ENCODE data around the gene NT5C.
"Not testable (repeated sequence)": the region's sequence is repeated elsewhere in the genome, so short reads cannot be mapped to it uniquely, and the experiment has no call there.

The NT5C gene

DNA sequence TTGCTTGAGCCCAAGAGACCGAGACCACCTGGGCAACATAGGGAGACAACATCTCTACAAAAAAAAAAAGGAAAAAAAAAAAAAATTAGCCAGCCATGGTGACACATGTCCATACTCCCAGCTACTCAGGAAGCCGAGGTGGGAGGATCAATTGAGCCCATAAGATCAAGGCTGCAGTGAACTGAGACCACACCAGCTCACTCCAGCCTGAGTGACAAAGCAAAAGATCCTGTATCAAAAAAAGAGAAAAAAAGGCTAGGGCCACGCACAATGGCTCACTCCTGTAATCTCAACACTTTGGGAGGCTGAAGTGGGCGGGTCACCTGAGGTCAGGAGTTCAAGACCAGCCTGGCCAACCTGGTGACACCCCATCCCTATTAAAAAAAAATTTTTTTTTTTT lies 37.5 kb upstream of the NT5C start:
- no peak for DNase-seq (ENCODE audit: low read depth)
- TF ChIP-seq, protein P1, sequence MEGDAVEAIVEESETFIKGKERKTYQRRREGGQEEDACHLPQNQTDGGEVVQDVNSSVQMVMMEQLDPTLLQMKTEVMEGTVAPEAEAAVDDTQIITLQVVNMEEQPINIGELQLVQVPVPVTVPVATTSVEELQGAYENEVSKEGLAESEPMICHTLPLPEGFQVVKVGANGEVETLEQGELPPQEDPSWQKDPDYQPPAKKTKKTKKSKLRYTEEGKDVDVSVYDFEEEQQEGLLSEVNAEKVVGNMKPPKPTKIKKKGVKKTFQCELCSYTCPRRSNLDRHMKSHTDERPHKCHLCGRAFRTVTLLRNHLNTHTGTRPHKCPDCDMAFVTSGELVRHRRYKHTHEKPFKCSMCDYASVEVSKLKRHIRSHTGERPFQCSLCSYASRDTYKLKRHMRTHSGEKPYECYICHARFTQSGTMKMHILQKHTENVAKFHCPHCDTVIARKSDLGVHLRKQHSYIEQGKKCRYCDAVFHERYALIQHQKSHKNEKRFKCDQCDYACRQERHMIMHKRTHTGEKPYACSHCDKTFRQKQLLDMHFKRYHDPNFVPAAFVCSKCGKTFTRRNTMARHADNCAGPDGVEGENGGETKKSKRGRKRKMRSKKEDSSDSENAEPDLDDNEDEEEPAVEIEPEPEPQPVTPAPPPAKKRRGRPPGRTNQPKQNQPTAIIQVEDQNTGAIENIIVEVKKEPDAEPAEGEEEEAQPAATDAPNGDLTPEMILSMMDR (IDR thresholded peaks at IDR 0.05; ENCODE audit: control insufficient read depth, insufficient read depth, low read depth, low read length, missing control alignments): no peak
- H3K4me3 ChIP-seq (ENCODE audit: control insufficient read depth, low read depth, low read length): no peak overlapping the region

DNA sequence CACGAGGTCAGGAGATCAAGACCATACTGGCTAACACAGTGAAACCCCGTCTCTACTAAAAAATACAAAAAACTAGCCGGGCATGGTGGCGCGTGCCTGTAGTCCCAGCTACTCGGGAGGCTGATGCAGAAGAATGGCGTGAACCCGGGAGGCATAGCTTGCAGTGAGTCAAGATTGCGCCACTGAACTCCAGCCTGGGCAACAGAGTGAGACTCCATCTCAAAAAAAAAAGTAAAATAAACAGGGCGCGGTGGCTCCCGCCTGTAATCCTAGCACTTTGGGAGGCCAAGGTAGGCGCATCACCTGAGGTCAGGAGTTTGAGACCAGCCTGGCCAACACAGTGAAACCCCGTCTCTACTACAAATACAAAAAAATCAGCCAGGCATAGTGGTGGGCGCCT lies 33.1 kb upstream of the NT5C start:
- H3K4me3 ChIP-seq (ENCODE audit: control insufficient read depth, low read depth, low read length); DNase-seq (ENCODE audit: low read depth): not testable (repeated sequence)

- DNase-seq (ENCODE audit: low read depth): no peak
- H3K4me3 ChIP-seq (ENCODE audit: control insufficient read depth, low read depth, low read length): no peak overlapping the region
- TF ChIP-seq, protein P1 (IDR thresholded peaks at IDR 0.05; ENCODE audit: control insufficient read depth, insufficient read depth, low read depth, low read length, missing control alignments): no peak
Measured at GRCh38 chr17:75163074-75163473, 31.5 kb upstream of the NT5C start.

GRCh38 chr17:75160211-75160610 lies 28.7 kb upstream of the NT5C start:
- no peak for DNase-seq (ENCODE audit: low read depth)
- TF ChIP-seq, protein P1 (IDR thresholded peaks at IDR 0.05; ENCODE audit: control insufficient read depth, insufficient read depth, low read depth, low read length, missing control alignments): no peak
- no peak overlapping the region for H3K4me3 ChIP-seq (ENCODE audit: control insufficient read depth, low read depth, low read length)

- no peak overlapping the region for H3K4me3 ChIP-seq (ENCODE audit: control insufficient read depth, low read depth, low read length)
- TF ChIP-seq, protein P1 (IDR thresholded peaks at IDR 0.05; ENCODE audit: control insufficient read depth, insufficient read depth, low read depth, low read length, missing control alignments): no peak
- no peak for DNase-seq (ENCODE audit: low read depth)
Measured at GRCh38 chr17:75159196-75160031, 27.9 kb upstream of the NT5C start.

GRCh38 chr17:75158480-75158879 lies 26.9 kb upstream of the NT5C start:
- H3K4me3 ChIP-seq (ENCODE audit: control insufficient read depth, low read depth, low read length); DNase-seq (ENCODE audit: low read depth): not testable (repeated sequence)

DNA sequence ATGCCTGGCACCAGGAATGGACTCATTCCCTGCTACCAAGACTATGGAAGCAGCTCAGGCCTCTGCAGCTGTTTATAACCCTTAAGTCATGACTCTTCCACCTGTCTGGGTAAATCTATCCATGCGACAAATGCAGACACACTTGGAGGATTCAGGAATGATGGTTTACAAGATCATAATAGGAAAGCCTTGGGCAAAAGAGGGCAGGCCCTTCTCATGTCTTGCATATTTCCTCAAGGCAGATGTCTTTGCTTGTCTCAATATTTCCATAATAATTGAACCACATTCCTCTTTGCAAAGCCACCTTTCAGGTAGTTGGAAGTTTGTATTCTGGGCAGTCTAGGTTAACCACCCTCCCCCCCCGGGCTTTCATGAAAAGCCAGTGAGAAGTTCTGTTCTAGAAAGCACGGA lies 23.7 kb upstream of the NT5C start:
- no peak for DNase-seq (ENCODE audit: low read depth)
- TF ChIP-seq, protein P1 (IDR thresholded peaks at IDR 0.05; ENCODE audit: control insufficient read depth, insufficient read depth, low read depth, low read length, missing control alignments): no peak
- no peak overlapping the region for H3K4me3 ChIP-seq (ENCODE audit: control insufficient read depth, low read depth, low read length)
